ENCODE data around the gene NUP210L. TPM values are rescaled to one million over a fixed set of nuclear protein-coding genes. Genes with fewer than 3 reads are reported as not detected.

NUP210L gene
- total and polyA plus RNA-seq, 9 donors = 0.07 to 0.10 TPM; not detected in 7

- TF ChIP-seq POLR2A (IDR thresholded peaks at IDR 0.05) (no peak), EP300 (IDR thresholded peaks at IDR 0.05) (no peak)
- TF ChIP-seq, protein P1, sequence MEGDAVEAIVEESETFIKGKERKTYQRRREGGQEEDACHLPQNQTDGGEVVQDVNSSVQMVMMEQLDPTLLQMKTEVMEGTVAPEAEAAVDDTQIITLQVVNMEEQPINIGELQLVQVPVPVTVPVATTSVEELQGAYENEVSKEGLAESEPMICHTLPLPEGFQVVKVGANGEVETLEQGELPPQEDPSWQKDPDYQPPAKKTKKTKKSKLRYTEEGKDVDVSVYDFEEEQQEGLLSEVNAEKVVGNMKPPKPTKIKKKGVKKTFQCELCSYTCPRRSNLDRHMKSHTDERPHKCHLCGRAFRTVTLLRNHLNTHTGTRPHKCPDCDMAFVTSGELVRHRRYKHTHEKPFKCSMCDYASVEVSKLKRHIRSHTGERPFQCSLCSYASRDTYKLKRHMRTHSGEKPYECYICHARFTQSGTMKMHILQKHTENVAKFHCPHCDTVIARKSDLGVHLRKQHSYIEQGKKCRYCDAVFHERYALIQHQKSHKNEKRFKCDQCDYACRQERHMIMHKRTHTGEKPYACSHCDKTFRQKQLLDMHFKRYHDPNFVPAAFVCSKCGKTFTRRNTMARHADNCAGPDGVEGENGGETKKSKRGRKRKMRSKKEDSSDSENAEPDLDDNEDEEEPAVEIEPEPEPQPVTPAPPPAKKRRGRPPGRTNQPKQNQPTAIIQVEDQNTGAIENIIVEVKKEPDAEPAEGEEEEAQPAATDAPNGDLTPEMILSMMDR (IDR thresholded peaks at IDR 0.05) = no peak
- DNase-seq = no peak
- H3K4me3 ChIP-seq = no peak overlapping the region
- 33 to 50% (median 35%) methylated on average over 1 of the region's 1 CpG for WGBS, 3 donors
- H3K36me3 ChIP-seq = no peaks in the 10 kb centered on the region
- H3K9me3 ChIP-seq = no peaks in the 10 kb centered on the region
- no peaks in the 10 kb centered on the region for H3K27me3 ChIP-seq
- peaks cover 4% of the 10 kb centered on the region for H3K4me1 ChIP-seq (ENCODE audit: insufficient read depth)
- intact Hi-C loops (cut with DNase I) = no loop called here
- H3K27ac ChIP-seq = no peak overlapping the region
These were observed 31.3 kb upstream of the NUP210L start for GRCh38 chr1:154186177-154186576.

- H3K27ac ChIP-seq = peak overlapping the region in 1 of 2 donors; percentile 87
- peak; percentile 94 to 96 (median 95) for DNase-seq
- peaks cover 16% of the 10 kb centered on the region for H3K4me1 ChIP-seq (ENCODE audit: insufficient read depth)
- H3K9me3 ChIP-seq = no peaks in the 10 kb centered on the region
- intact Hi-C loops (cut with DNase I) = no loop called here
- peak overlapping the region; percentile 61 for H3K4me3 ChIP-seq
- no peaks in the 10 kb centered on the region for H3K36me3 ChIP-seq
- TF ChIP-seq EP300 (IDR thresholded peaks at IDR 0.05) (peak; percentile 24), POLR2A (IDR thresholded peaks at IDR 0.05) (peak; percentile 98)
- TF ChIP-seq, protein P1 (IDR thresholded peaks at IDR 0.05) = peak in 2 of 3 donors; percentile 37 to 56
- no peaks in the 10 kb centered on the region for H3K27me3 ChIP-seq
- 5 to 6% (median 6%) methylated on average over 35 to 41 of the region's 41 CpGs for WGBS, 3 donors
These were observed 28.4 kb upstream of the NUP210L start for GRCh38 chr1:154183046-154183915.

DNA sequence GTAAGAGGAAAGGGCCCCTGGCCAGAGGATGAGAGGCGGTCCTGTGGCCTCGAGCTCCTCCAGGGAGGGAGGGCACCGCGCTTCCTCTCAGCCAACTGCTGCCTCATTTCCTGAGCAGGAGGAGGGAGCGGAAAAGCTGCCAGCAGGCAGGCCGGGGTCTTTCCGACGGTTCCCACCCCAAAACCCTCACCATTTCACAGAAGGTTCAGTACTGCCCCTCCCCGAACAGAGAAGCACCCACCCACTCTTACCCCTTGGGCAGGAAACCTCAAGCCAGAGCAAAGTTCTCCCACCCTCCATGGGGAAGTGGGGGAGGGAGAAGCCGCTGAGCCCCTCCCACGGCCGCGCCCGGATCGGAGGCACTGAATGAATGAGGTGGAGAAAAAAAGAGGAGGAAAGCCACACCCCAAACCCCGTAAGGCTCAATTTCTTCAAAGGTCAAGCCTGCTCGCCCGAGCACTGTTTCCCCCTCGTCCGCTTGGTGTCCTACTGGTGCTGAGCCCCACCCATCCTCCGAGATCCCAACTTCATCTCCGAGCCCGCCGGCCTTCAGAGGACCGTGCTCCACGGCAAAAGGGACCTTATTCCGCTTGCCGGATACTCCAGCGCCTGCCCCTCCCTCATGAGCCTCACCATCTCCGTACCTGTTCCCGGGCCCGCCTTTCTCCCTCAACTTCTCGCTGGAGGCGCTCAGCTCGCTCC lies 27.6 kb upstream of the NUP210L start:
- peak overlapping the region in 1 of 2 donors; percentile 87 for H3K27ac ChIP-seq
- no peaks in the 10 kb centered on the region for H3K27me3 ChIP-seq
- H3K36me3 ChIP-seq = no peaks in the 10 kb centered on the region
- intact Hi-C loops (cut with DNase I) = no loop called here
- H3K9me3 ChIP-seq = no peaks in the 10 kb centered on the region
- DNase-seq = peak; percentile 46 to 73 (median 54)
- peaks cover 16% of the 10 kb centered on the region for H3K4me1 ChIP-seq (ENCODE audit: insufficient read depth)
- TF ChIP-seq POLR2A (IDR thresholded peaks at IDR 0.05) = no peak
- TF ChIP-seq EP300 (IDR thresholded peaks at IDR 0.05) = no peak
- TF ChIP-seq, protein P1 (IDR thresholded peaks at IDR 0.05) = no peak
- H3K4me3 ChIP-seq = peak overlapping the region; percentile 61
- 0% methylated on average over 35 of the region's 35 CpGs for WGBS, 3 donors

- H3K36me3 ChIP-seq = no peaks in the 10 kb centered on the region
- WGBS, 3 donors = 0 to 2% (median 2%) methylated on average over 6 of the region's 6 CpGs
- H3K27me3 ChIP-seq = no peaks in the 10 kb centered on the region
- H3K4me3 ChIP-seq = peak overlapping the region; percentile 61
- intact Hi-C loops (cut with DNase I) = no loop called here
- DNase-seq = no peak
- no peak overlapping the region for H3K27ac ChIP-seq
- no peak for TF ChIP-seq POLR2A (IDR thresholded peaks at IDR 0.05)
- H3K4me1 ChIP-seq (ENCODE audit: insufficient read depth) = peaks cover 16% of the 10 kb centered on the region
- no peaks in the 10 kb centered on the region for H3K9me3 ChIP-seq
These were observed 27.1 kb upstream of the NUP210L start for GRCh38 chr1:154181944-154182343.
